Activated CD8-positive, alpha-beta T cell treated with anti-CD3 and anti-CD28 coated beads for 36 hours (primary cell): Measurements from ENCODE around the gene NADK2. TPM values are rescaled to one million over a fixed set of nuclear protein-coding genes. Genes with fewer than 3 reads are reported as not detected.

Source experiments
- ATAC-seq: fragments of 200-7000 bp; cut with Tn5 transposase; one replicate; pipeline ENCODE4 v1.10.0; 2021; ENCODE audit warnings: mild to moderate bottlenecking, moderate library complexity
- CTCF ChIA-PET: fragments of 350-600 bp; sonication (Branson Sonifier 250); formaldehyde crosslinking; loops from one replicate; lab custom pipeline; 2021; ENCODE audit warnings: antibody characterized with exemption; lab: Charles Lee
- POLR2A ChIA-PET: fragments of 350-600 bp; sonication (Branson Sonifier 250); formaldehyde crosslinking; loops from one replicate; lab custom pipeline; 2021; ENCODE audit warnings: antibody characterized with exemption; lab: Charles Lee
- DNase-seq: peaks from one replicate; pipeline ENCODE4 v3.0.0-alpha.2; 2020
- H3K27ac Mint-ChIP-seq: one replicate; pipeline ENCODE4 v1.8.0; 2021; ENCODE audit warnings: mild to moderate bottlenecking, mixed read lengths
- H3K27me3 Mint-ChIP-seq: one replicate; pipeline ENCODE4 v1.8.0; 2021; ENCODE audit warnings: mixed read lengths
- H3K36me3 Mint-ChIP-seq: one replicate; pipeline ENCODE4 v1.8.0; 2021; ENCODE audit warnings: low read depth, mixed read lengths
- H3K4me1 Mint-ChIP-seq: one replicate; pipeline ENCODE4 v1.8.0; 2021; ENCODE audit warnings: low read depth, mixed read lengths
- H3K4me3 Mint-ChIP-seq: one replicate; pipeline ENCODE4 v1.8.0; 2021; ENCODE audit warnings: mild to moderate bottlenecking, moderate library complexity, mixed read lengths
- H3K9me3 Mint-ChIP-seq: one replicate; pipeline ENCODE4 v1.8.0; 2021; ENCODE audit warnings: mixed read lengths
- CTCF ChIP-seq: fragments of 200-600 bp; IDR thresholded peaks from one replicate; pipeline ENCODE4 v1.8.0; 2022; ENCODE audit warnings: antibody characterized with exemption, mild to moderate bottlenecking
- intact Hi-C: fragments of 100-400 bp; cut with micrococcal nuclease; formaldehyde crosslinking; loops from one replicate; pipeline ENCODE4 v1.10.0; 2022
- microRNA-seq: library from miRNA; unstranded; fragments of <30 nt; microRNA quantifications from one replicate; pipeline ENCODE4 v1.2.0, GENCODE V29; 2022; ENCODE audit warnings: borderline microRNAs expressed, borderline replicate concordance
- total RNA-seq, 2 experiments: library from RNA; stranded (reverse); gene quantifications; one replicate each; pipeline ENCODE4 v1.2.3, GENCODE V29; 2021

The NADK2 gene
- total RNA-seq, 2 experiments from 2014 or later = 22.7 to 25.2 TPM

DNA sequence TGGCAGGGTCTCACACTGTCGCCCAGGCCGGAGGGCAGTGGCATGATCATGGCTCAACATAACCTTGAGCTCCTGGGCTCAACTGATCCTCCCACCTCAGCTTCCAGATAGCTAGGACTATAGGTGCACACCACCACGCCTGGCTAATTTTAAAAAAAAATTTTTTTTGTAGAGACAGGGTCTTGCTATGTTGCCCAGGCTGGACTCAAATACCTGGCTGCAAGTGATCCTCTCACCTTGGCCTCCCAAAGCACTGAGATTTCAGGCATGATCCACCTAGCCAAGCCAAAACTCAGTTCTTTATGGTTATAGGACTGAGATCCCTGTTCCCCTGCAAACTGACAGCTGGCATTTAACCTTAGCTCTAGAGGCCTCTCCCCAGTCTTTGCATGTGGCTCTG, 95.3 kb downstream of the NADK2 start:
- Mint-ChIP-seq H3K4me1 (peaks cover 33% of the 10 kb centered on the region), H3K36me3 (peaks cover 4% of the 10 kb centered on the region), H3K27ac (no peak overlapping the region), H3K27me3 (no peaks in the 10 kb centered on the region), H3K4me3 (no peak overlapping the region), H3K9me3 (no peaks in the 10 kb centered on the region)
- intact Hi-C loops = no loop called here
- ChIA-PET POLR2A (no interaction called here), CTCF (interaction anchor here (2.3 kb wide), 1 partner anchor 67 kb away, joined by 12 read pairs; no protein-coding TSS in a partner anchor)
- no peak for TF ChIP-seq CTCF
- DNase-seq = no peak
- no peak for ATAC-seq

DNA sequence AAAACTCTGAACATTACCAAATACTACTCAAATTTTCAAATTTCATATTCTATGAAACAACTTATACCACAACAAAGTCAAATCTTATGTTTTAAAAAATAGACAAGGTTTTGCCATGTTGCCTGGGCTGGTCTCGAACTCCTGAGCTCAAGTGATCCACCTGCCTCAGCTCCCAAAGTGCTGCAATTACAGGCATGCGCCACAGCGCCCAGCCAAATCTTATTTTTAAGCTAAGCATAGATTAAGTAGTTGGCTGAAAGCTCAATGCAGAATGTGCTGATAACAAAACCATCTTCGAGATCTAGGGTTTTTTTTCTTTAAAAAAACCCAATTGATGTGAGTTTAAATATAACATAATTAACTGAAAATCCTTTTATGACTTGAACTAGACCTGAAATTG, 96.4 kb downstream of the NADK2 start:
- Mint-ChIP-seq H3K27ac (no peak overlapping the region), H3K9me3 (peaks cover 2% of the 10 kb centered on the region), H3K4me1 (peaks cover 29% of the 10 kb centered on the region), H3K27me3 (no peaks in the 10 kb centered on the region), H3K4me3 (no peak overlapping the region), H3K36me3 (peaks cover 11% of the 10 kb centered on the region)
- intact Hi-C loops = no loop called here
- ATAC-seq = no peak
- POLR2A ChIA-PET = no interaction called here
- CTCF ChIA-PET = interaction anchor here (0.8 to 2.3 kb wide), 2 partner anchors 66 to 120 kb away, joined by 3 to 12 read pairs; no protein-coding TSS in a partner anchor
- TF ChIP-seq CTCF = no peak
- DNase-seq = no peak

Small RNA genes lying within 50 kb of the gene (microRNA-seq; reads per million reads assigned to microRNA genes)
- gene MIR580 = 8.8 reads per million, percentile 29 among the genes with 10 or more reads in this experiment

Other genes with a start within 250 kb of the NADK2 start
- gene UGT3A2, start 175.0 kb downstream of the NADK2 start, total RNA-seq = not detected
- gene LMBRD2, start 90.0 kb downstream of the NADK2 start, total RNA-seq = 10 to 100 TPM in 1 of 2 experiments, 1 to 10 TPM in 1; 9.9 to 10.8 TPM
- 10 to 100 TPM; 55.8 to 60.2 TPM for gene SKP2, start 89.8 kb downstream of the NADK2 start, total RNA-seq
- gene RANBP3L, start 60.0 kb upstream of the NADK2 start, total RNA-seq = not detected